Measurements from ENCODE around the gene CDH4. TPM values are rescaled to one million over a fixed set of nuclear protein-coding genes. Genes with fewer than 3 reads are reported as not detected.

Gene CDH4
- total RNA-seq, 1 donor: 0.18 TPM

- DNase-seq (ENCODE audit: low read depth): no peak
- TF ChIP-seq, protein P1, sequence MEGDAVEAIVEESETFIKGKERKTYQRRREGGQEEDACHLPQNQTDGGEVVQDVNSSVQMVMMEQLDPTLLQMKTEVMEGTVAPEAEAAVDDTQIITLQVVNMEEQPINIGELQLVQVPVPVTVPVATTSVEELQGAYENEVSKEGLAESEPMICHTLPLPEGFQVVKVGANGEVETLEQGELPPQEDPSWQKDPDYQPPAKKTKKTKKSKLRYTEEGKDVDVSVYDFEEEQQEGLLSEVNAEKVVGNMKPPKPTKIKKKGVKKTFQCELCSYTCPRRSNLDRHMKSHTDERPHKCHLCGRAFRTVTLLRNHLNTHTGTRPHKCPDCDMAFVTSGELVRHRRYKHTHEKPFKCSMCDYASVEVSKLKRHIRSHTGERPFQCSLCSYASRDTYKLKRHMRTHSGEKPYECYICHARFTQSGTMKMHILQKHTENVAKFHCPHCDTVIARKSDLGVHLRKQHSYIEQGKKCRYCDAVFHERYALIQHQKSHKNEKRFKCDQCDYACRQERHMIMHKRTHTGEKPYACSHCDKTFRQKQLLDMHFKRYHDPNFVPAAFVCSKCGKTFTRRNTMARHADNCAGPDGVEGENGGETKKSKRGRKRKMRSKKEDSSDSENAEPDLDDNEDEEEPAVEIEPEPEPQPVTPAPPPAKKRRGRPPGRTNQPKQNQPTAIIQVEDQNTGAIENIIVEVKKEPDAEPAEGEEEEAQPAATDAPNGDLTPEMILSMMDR (IDR thresholded peaks at IDR 0.05; ENCODE audit: insufficient read depth, low read length): no peak
Observed at GRCh38 chr20:61819574-61819846, 567.4 kb downstream of the CDH4 start.

DNA sequence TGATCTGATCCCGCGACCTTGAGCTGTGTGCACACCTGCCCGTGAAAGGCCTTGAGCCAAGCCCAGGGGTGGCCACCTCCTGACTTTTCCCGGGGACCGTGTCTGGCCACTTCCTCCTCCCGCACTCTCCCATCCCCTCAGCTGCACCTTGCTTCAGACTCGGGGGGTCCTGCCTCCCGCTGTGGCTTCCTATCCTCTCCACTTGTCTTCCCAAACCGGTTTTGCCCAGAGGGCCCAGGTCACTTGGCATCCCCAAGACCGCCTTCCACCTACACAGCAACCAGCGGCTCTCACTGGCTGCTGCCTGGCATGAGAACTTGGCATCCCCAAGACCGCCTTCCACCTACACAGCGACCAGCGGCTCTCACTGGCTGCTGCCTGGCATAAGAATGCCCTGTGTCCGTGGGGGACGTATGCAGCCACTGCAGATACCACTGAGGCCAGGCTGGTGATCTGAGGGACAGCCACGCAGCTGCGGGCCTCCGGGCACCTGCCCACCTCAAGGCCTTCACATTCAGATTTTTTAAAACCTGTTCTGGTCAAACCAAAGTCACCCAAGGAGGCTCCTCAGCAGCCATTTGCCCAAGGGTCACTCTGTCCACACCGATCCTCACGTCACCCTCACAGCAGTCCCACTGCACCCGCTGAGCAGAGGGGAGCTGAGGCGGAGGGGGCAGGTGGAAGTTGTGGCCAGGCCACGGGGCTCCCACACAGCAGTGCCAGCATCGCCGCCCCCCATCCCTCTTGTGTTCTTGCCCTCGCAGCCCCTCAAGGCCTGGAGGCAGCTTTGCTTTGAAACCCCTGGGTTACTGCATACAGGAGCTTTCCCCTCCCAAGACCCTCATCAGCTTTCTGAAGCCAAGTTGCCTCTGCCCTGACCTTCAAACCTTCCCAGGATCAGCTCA, 568.1 kb downstream of the CDH4 start:
- no peak overlapping the region for H3K4me3 ChIP-seq (ENCODE audit: low read depth, low read length)
- TF ChIP-seq, protein P1 (IDR thresholded peaks at IDR 0.05; ENCODE audit: insufficient read depth, low read length): no peak
- no peak for DNase-seq (ENCODE audit: low read depth)

More at GRCh38 chr20:61819574-61819846, 567.4 kb downstream of the CDH4 start:
- no peak overlapping the region for H3K4me3 ChIP-seq (ENCODE audit: low read depth, low read length)

DNA sequence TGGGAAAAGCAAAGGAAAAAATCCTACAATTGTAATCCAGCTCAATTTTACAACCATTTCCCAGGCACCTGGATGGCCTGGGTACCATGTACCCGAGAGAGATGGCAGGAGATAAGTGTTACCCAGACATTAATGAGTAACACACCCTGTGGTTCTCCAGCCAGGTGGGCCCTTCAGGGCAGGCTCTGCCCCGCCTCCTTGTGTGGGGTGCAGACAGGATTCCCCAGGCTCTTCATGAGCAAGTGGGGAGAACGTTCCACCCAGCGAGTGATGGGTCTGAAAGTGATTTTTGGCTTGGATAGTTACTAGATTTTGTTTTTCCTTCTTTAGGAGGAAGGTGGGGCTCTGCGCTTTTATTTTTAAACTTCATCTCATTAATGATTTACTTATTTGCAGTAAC, 569.7 kb downstream of the CDH4 start:
- no peak overlapping the region for H3K4me3 ChIP-seq (ENCODE audit: low read depth, low read length)
- TF ChIP-seq, protein P1 (IDR thresholded peaks at IDR 0.05; ENCODE audit: insufficient read depth, low read length): no peak
- DNase-seq (ENCODE audit: low read depth): no peak

- H3K4me3 ChIP-seq (ENCODE audit: low read depth, low read length): no peak overlapping the region
- TF ChIP-seq, protein P1 (IDR thresholded peaks at IDR 0.05; ENCODE audit: insufficient read depth, low read length): no peak
- DNase-seq (ENCODE audit: low read depth): no peak
Observed at GRCh38 chr20:61822396-61822795, 570.3 kb downstream of the CDH4 start.

- no peak for DNase-seq (ENCODE audit: low read depth)
- H3K4me3 ChIP-seq (ENCODE audit: low read depth, low read length): no peak overlapping the region
- TF ChIP-seq, protein P1 (IDR thresholded peaks at IDR 0.05; ENCODE audit: insufficient read depth, low read length): no peak
Observed at GRCh38 chr20:61823242-61823641, 571.2 kb downstream of the CDH4 start.

DNA sequence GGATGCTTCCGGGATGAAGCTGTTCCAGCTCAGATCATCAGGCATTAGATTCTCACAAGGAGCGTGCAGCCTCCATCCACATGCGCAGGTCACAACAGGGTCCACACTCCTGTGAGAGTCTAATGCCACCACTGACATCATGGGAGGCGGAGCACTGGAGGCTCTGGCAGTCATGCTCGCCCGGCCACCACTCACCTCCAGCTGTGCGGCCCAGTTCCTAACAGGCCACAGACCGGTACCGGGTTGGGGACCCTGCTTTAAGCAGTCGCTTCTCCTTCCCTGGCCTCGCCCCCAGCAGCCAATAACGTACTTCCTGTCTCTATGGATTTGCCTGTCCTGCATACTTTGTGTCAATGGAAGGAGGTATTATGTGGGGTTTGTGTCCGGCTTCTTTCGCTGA, 576.8 kb downstream of the CDH4 start:
- TF ChIP-seq, protein P1 (IDR thresholded peaks at IDR 0.05; ENCODE audit: insufficient read depth, low read length): no peak
- DNase-seq (ENCODE audit: low read depth): no peak

More for the DNA sequence above, 576.8 kb downstream of the CDH4 start:
- H3K4me3 ChIP-seq (ENCODE audit: low read depth, low read length): no peak overlapping the region
